NCI-H2227 (cell line): ENCODE measurements around the gene CD300LG.
"Not testable (repeated sequence)": the region's sequence is repeated elsewhere in the genome, so short reads cannot be mapped to it uniquely, and the experiment has no call there.

Experiments used
- DNase-seq: peaks from one replicate; lab custom pipeline; 2025; ENCODE audit not compliant: unreplicated experiment; lab: John Stamatoyannopoulos, UW

CD300LG gene

DNA sequence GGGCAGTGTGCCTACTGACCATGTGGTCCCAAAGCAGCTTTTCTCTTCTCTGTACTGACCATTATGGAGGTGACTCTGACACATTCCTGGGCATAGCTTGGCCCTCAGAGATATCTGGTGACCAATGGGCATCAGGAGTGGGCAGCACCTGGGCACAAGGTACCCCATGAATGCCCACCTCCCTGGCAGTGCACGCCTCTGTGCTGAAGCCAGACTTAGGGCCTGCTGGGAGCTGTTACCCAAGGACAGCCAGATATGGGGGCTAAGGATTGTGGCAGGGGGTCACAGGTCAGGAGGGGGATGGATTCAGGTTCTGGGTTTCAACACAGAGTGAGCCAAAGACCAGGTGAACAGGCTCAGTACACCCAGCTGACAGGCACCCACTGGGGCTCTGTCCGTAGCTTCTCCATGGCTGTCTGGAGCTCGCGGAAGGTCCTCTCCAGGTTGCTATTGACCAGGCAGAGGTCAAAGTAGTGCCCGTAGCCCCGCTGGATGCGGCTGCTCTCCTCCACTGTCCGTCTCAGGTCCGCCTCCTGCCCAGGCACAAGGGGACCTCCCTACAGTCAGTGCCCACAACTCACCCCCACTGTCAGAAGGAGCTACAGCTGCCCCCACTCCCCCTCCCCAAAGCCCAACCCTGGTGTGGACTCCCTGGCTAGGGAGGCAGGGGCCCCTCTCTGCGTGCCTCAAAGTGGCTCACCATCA lies 30.6 kb downstream of the CD300LG start:
- no peak for DNase-seq

- DNase-seq: peak; percentile 85
Measured at GRCh38 chr17:43878260-43879175, 31.5 kb downstream of the CD300LG start.

DNA sequence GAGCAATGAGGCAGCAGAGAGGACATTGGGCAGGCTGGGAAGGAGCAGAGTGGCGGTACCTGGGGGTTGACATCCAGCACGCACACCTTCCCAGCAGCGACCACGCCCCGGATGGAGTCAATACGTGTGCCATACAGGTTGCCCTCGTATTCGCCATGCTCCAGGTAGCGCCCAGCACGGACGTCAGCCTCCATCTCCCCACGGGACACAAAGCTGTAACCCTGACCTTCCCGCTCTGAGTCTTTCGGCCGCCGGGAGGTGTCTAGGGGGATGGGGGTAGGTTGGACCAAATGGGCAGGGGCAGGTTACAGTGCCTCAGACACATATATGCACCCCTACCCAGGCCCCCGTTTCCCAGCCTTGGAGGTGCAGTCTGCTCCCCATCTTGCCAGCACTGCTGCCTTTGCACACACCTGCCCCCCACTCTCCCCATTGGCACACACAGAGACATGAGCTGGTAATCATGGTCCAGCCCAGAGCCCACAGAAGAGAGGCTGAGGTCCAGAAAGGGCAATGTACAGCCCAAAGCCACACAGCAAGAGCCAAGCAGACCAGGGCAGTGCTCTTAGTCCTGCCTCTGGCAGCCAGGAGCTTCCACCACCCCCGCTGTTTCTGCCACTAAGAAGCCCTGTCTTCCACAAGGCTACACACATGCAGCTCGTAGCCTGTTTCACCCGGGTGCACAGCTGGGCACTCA lies 32.9 kb downstream of the CD300LG start:
- no peak for DNase-seq

GRCh38 chr17:43880420-43880991 lies 33.5 kb downstream of the CD300LG start:
- peak; percentile 41 for DNase-seq

- no peak for DNase-seq
Measured at GRCh38 chr17:43881181-43881580, 34.2 kb downstream of the CD300LG start.

GRCh38 chr17:43881758-43882505 lies 35.0 kb downstream of the CD300LG start:
- no peak for DNase-seq

DNA sequence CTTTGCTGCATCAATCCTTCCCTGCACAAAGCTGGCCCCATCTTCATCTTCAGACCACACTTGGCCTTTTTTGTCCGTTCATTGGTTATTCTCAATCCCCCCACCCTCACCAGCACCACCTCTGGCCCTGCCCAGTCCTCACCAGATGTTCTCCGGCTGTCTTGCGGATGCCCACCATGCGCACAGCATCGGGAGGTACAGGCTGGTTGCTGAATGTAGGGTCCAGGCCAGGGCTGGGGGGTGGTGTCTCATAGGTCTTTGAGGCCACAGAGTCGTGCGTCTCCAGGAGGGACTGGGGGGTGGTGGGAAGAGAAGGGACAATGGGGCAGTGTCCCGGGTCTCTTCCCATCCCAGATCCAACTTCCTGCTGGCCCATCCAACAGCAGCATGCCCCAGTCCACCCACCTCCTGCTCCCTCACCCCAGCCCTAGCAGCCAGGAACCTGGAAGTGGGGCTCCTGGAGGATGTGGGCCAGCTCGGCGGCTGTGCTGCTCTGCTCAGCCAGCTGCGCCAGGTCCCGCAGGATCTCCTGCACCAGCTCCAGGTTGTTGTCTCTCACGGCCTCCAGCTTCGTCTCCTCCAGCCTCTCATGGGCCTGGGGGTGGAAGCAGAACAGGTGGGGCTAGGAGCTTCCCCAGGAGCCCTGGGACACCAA lies 35.9 kb downstream of the CD300LG start:
- DNase-seq: no peak

DNA sequence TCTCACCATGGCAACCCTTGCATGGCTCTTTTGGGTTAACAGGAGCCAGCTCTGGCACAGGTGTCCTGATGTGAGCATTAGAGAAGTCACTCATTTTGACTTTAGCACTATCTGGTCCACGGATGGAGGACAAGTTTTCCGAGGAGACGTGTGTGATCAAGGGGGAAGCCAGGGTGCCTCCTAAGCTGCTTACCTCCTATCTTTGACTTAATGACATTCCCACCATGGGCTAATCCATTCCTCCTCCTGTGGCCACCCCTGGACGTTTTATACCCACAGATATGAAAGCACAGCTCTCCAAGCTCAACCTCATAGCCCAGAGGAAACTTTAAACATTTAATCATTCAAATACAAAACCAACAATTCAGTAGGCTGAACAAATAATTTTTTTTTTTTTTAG lies 41.6 kb downstream of the CD300LG start:
- no peak for DNase-seq

DNA sequence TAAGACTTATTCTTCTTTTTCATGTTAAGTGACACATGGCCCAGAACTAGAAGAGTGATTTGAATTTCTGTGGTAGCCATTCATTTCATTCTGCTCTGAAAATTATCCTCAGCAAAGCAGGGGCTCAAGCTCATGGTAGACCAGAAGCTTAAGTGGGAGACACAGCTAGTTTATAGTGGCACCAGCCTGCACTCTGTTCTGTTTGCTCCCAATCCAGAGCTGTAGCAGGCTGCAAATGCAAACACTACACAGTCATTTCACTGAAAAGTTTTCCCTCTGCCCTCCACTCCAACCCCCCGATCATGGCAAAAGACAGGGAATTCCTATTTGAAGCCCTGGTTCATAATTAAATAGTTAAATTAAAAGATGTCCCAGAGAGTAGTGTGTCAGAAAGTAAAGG lies 43.3 kb downstream of the CD300LG start:
- DNase-seq: no peak

- no peak for DNase-seq
Measured at GRCh38 chr17:43891851-43892646, 45.1 kb downstream of the CD300LG start.

DNA sequence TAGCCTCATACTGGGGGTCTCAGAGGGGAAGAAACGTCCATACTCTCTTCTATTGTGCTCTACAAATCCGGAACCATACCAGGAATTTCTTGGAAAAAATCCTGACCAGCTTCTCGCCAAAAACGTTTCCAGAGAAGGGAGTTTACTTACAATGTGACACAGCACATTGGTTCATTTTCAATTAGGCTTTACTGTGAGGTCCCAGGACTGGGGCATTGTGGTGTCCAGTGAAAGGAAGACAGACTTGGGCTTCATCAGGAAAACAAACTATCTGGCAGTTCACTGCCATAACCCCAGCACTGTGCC lies 45.6 kb downstream of the CD300LG start:
- no peak for DNase-seq

DNA sequence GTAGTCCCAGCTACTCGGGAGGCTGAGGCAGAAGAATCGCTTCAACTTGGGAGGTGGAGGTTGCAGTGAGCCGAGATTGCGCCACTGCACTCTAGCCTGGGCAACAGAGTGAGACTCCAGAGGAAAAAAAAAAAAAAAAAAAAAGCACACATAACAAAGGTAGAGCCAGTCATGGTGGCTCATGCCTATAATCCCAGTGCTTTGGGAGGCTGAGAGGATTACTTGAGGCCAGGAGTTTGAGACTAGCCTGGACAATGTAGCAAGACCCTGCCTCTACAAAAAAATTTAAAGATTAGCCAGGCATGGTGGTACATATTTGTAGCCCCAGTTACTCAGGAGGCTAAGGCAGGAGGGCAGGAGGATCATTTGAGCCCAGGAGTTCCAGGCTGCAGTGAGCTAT lies 47.5 kb downstream of the CD300LG start:
- not testable (repeated sequence) for DNase-seq

GRCh38 chr17:43897831-43898230 lies 50.9 kb downstream of the CD300LG start:
- DNase-seq: no peak

- no peak for DNase-seq
Measured at GRCh38 chr17:43898446-43898845, 51.5 kb downstream of the CD300LG start.

GRCh38 chr17:43900183-43900857 lies 53.3 kb downstream of the CD300LG start:
- DNase-seq: peak; percentile 95

- peak; percentile 58 for DNase-seq
Measured at GRCh38 chr17:43900858-43901754, 54.1 kb downstream of the CD300LG start.

GRCh38 chr17:43901861-43902589 lies 55.0 kb downstream of the CD300LG start:
- DNase-seq: peak; percentile 68
